CD14-positive monocyte (primary cell): Measurements from ENCODE around the gene PRLH. TPM values are rescaled to one million over a fixed set of nuclear protein-coding genes. Genes with fewer than 3 reads are reported as not detected.

Experiments
- DNase-seq, 3 donors: peaks; one replicate each; pipeline ENCODE4 v3.0.0-alpha.2; 2011 to 2022
- H2AFZ ChIP-seq: 2 replicates; pipeline ENCODE4 v1.6.0; 2012; ENCODE audit warnings: mild to moderate bottlenecking, low read depth, low read length, inconsistent platforms; ENCODE audit not compliant: insufficient read depth, poor library complexity, severe bottlenecking
- H3K27ac ChIP-seq, 2 donors: 1 replicate in 1 of 2; 2 replicates in 1 of 2; pipeline ENCODE4 v1.5.1; 2012 to 2013; ENCODE audit warnings: low read length in 2 of 2, control low read depth in 1 of 2, inconsistent platforms in 1 of 2, low read depth in 1 of 2, mild to moderate bottlenecking in 1 of 2
- H3K27me3 ChIP-seq, 2 donors: one replicate each; pipeline versions ENCODE4 v1.6.0 to v1.6.1; 2011 to 2013; ENCODE audit warnings: low read length in 2 of 2; ENCODE audit not compliant: control insufficient read depth in 2 of 2, insufficient read depth in 2 of 2
- H3K36me3 ChIP-seq, 2 donors: replicated peaks in 1 of 2; 1 replicate in 1 of 2; 2 replicates in 1 of 2; pipeline versions ENCODE4 v1.5.1 to v1.6.1; 2012 to 2013; ENCODE audit warnings: low read length in 2 of 2, control low read depth in 1 of 2, inconsistent platforms in 1 of 2, mild to moderate bottlenecking in 1 of 2; ENCODE audit not compliant: insufficient read depth in 2 of 2, control insufficient read depth in 1 of 2
- H3K4me1 ChIP-seq, 2 donors: 1 replicate in 1 of 2; 2 replicates in 1 of 2; pipeline versions ENCODE4 v1.5.1 to v1.6.1; 2012 to 2013; ENCODE audit warnings: low read length in 2 of 2, control low read depth in 1 of 2, inconsistent platforms in 1 of 2, mild to moderate bottlenecking in 1 of 2, moderate library complexity in 1 of 2; ENCODE audit not compliant: insufficient read depth in 2 of 2, control insufficient read depth in 1 of 2
- H3K4me2 ChIP-seq: replicated peaks from 2 replicates; pipeline ENCODE3; 2012; ENCODE audit warnings: low read length, moderate library complexity, mild to moderate bottlenecking; ENCODE audit not compliant: poor library complexity, severe bottlenecking; ENCODE audit errors: extremely low read depth
- H3K4me3 ChIP-seq, 3 experiments: fragments of 200-600 bp in 1 of 3; sonication (generic) in 1 of 3; replicated peaks in 1 of 3; 1 replicate in 2 of 3; 2 replicates in 1 of 3; pipeline ENCODE4 v1.5.1; 2011 to 2013; ENCODE audit warnings: low read length in 3 of 3, mild to moderate bottlenecking in 3 of 3, control low read depth in 2 of 3, low read depth in 2 of 3, inconsistent platforms in 1 of 3, moderate library complexity in 1 of 3
- H3K79me2 ChIP-seq: 2 replicates; pipeline ENCODE4 v1.6.0; 2012; ENCODE audit warnings: mild to moderate bottlenecking, control low read depth, inconsistent platforms, low read length, moderate library complexity; ENCODE audit not compliant: insufficient read depth
- H3K9ac ChIP-seq: 2 replicates; pipeline ENCODE4 v1.6.0; 2017; ENCODE audit warnings: low read length, mild to moderate bottlenecking; ENCODE audit not compliant: insufficient read depth, poor library complexity, severe bottlenecking
- H3K9me3 ChIP-seq, 2 donors: replicated peaks in 1 of 2; 1 replicate in 1 of 2; 2 replicates in 1 of 2; pipeline versions ENCODE4 v1.5.1 to v1.6.1; 2012 to 2013; ENCODE audit warnings: low read length in 2 of 2, control low read depth in 1 of 2; ENCODE audit not compliant: control insufficient read depth in 1 of 2, insufficient read depth in 1 of 2
- H4K20me1 ChIP-seq: 2 replicates; pipeline ENCODE4 v1.6.0; 2012; ENCODE audit warnings: mild to moderate bottlenecking, low read length, control low read depth, moderate library complexity; ENCODE audit not compliant: insufficient read depth
- H3K27ac Mint-ChIP-seq, 7 donors: one replicate each; pipeline ENCODE4 v1.8.0; 2020; ENCODE audit warnings: mild to moderate bottlenecking in 7 of 7, mixed read lengths in 7 of 7, moderate library complexity in 6 of 7, inconsistent platforms in 2 of 7
- H3K27me3 Mint-ChIP-seq, 3 donors: one replicate each; pipeline ENCODE4 v1.8.0; 2021 to 2022; ENCODE audit warnings: low read depth in 3 of 3, mild to moderate bottlenecking in 3 of 3, mixed read lengths in 3 of 3, moderate library complexity in 3 of 3, inconsistent platforms in 1 of 3
- H3K36me3 Mint-ChIP-seq, 2 donors: one replicate each; pipeline ENCODE4 v1.8.0; 2020; ENCODE audit warnings: mixed read lengths in 2 of 2, inconsistent platforms in 1 of 2, mild to moderate bottlenecking in 1 of 2
- H3K4me1 Mint-ChIP-seq: one replicate; pipeline ENCODE4 v1.8.0; 2020; ENCODE audit warnings: mild to moderate bottlenecking, mixed read lengths
- H3K4me3 Mint-ChIP-seq, 2 donors: one replicate each; pipeline ENCODE4 v1.8.0; 2020; ENCODE audit warnings: mild to moderate bottlenecking in 2 of 2, mixed read lengths in 2 of 2, moderate library complexity in 1 of 2
- H3K9me3 Mint-ChIP-seq, 7 donors: one replicate each; pipeline ENCODE4 v1.8.0; 2020 to 2022; ENCODE audit warnings: mixed read lengths in 7 of 7, mild to moderate bottlenecking in 6 of 7, moderate library complexity in 6 of 7, inconsistent platforms in 2 of 7
- CTCF ChIP-seq: fragments of 200-600 bp; IDR thresholded peaks from one replicate; pipeline ENCODE4 v1.8.0; 2022; ENCODE audit warnings: antibody characterized with exemption, mild to moderate bottlenecking
- WGBS: methylation state at CpG from one replicate; pipeline ENCODE4 v1.1.5; 2013; ENCODE audit warnings: missing lambda C conversion rate; ENCODE audit not compliant: insufficient coverage; 5-methylcytosine and 5-hydroxymethylcytosine counted together
- intact Hi-C, 2 donors: fragments of 100-400 bp; cut with micrococcal nuclease; formaldehyde crosslinking; loops; one replicate each; pipeline versions ENCODE4 v1.15.0 to v1.15.1; 2023
- polyA plus RNA-seq, 3 donors: library from polyadenylated mRNA; depleted of rRNA in 1 of 3; unstranded in 2 of 3; stranded (reverse) in 1 of 3; fragments of 300-500 nt in 2 of 3; fragments of >200 nt in 1 of 3; fragmentation: Illumina TruSeq in 2 of 3; gene quantifications; 1 replicate in 2 of 3; 2 replicates in 1 of 3; pipeline ENCODE4 v1.2.3, GENCODE V29; 2012 to 2021

The PRLH gene
- polyA plus RNA-seq, 3 donors: not detected

DNA sequence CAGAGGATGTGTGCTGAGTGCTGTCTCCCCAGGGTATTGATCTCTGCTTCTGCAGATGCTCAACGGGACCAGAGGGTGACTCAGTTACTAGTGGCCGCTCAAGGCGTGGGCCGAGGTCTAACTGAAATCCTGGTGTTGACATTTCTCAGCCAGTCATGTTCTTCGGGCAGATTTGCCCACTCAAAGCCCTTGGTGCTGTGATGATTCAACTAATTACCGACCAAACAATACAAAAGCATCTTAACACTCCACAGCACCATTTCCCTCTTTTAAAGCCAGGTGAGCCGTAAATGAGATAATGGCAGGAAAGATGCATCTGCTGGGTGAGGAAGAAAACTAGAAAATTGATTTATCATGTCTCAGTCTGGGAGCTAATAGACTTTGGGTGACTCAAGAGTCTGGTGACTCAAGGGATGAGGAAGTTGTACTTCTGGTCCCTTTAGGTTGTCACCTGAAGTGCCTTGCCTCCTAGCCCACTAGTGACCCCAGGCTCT lies 32.7 kb upstream of the PRLH start:
- Histone ChIP-seq H3K27ac (no peak overlapping the region), H3K9ac (no peak overlapping the region), H2AFZ (no peak overlapping the region), H3K9me3 (no peaks in the 10 kb centered on the region), H3K36me3 (no peaks in the 10 kb centered on the region), H3K4me1 (peaks cover 9 to 12% of the 10 kb centered on the region in 2 donors), H3K27me3 (no peaks in the 10 kb centered on the region), H3K4me3 (no peak overlapping the region), H4K20me1 (no peaks in the 10 kb centered on the region), H3K79me2 (no peaks in the 10 kb centered on the region), H3K4me2 (no peak overlapping the region)
- H3K36me3 Mint-ChIP-seq: no peaks in the 10 kb centered on the region
- no peak for TF ChIP-seq CTCF
- DNase-seq: peak; percentile 14 to 35 (median 21)
- intact Hi-C loops: no loop called here
- H3K9me3 Mint-ChIP-seq: no peaks in the 10 kb centered on the region
- peaks cover 2 to 3% (median 2%) of the 10 kb centered on the region in 3 donors for H3K27me3 Mint-ChIP-seq
- H3K27ac Mint-ChIP-seq: no peak overlapping the region
- H3K4me3 Mint-ChIP-seq: no peak overlapping the region
- WGBS: 93% methylated on average over 5 of the region's 7 CpGs
- peaks cover 22% of the 10 kb centered on the region for H3K4me1 Mint-ChIP-seq

DNA sequence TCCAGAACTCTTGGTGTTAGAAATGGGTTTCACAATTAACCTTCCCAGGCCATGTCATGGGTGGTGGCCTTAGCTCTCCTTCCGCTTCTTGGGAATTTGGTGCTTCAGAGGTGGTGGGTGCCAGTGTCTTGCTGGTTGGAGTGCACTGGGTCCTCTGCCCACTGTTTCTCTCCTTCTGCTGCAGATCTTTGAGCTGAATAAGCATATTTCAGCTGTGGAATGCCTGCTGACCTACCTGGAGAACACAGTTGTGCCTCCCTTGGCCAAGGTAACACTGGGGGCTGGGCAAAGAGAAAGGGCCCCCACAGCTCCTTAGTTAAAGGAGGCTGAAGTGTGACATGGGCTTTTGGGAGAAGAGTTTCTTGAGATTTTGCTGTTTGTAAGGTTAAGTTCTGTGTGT lies 32.0 kb upstream of the PRLH start:
- peaks cover 19% of the 10 kb centered on the region for H3K4me1 Mint-ChIP-seq

More for the DNA sequence above, 32.0 kb upstream of the PRLH start:
- Histone ChIP-seq H3K4me3 (no peak overlapping the region), H3K36me3 (no peaks in the 10 kb centered on the region), H3K27me3 (no peaks in the 10 kb centered on the region), H3K4me1 (peaks cover 8 to 11% of the 10 kb centered on the region in 2 donors), H3K79me2 (no peaks in the 10 kb centered on the region), H3K9me3 (no peaks in the 10 kb centered on the region), H4K20me1 (no peaks in the 10 kb centered on the region), H3K27ac (no peak overlapping the region), H3K4me2 (no peak overlapping the region), H2AFZ (no peak overlapping the region), H3K9ac (no peak overlapping the region)
- Mint-ChIP-seq H3K36me3 (no peaks in the 10 kb centered on the region), H3K4me3 (no peak overlapping the region), H3K27me3 (peaks cover 2 to 3% (median 2%) of the 10 kb centered on the region in 3 donors), H3K9me3 (no peaks in the 10 kb centered on the region), H3K27ac (peak overlapping the region in 1 of 7 donors; percentile 15)
- no peak for DNase-seq
- TF ChIP-seq CTCF: no peak
- no CpG with 5 or more reads among the region's 1 CpG for WGBS
- intact Hi-C loops: no loop called here
